Neuronal stem cell (in vitro differentiated cells): Measurements from ENCODE around the gene KIF6.

Experiments used
- DNase-seq: peaks from one replicate; pipeline ENCODE4 v3.0.0-alpha.2; 2013; ENCODE audit warnings: low spot score
- H2AFZ ChIP-seq: one replicate; pipeline ENCODE4 v1.6.1; 2013; ENCODE audit warnings: mild to moderate bottlenecking, low read length, inconsistent platforms
- H2AK5ac ChIP-seq: 2 replicates; pipeline ENCODE4 v1.6.1; 2013; ENCODE audit warnings: low read depth, mild to moderate bottlenecking, inconsistent platforms, low read length, moderate library complexity, mixed read lengths
- H2BK120ac ChIP-seq: 2 replicates; pipeline ENCODE4 v1.6.1; 2013; ENCODE audit warnings: low read depth, mild to moderate bottlenecking, inconsistent platforms, low read length, moderate library complexity, mixed read lengths
- H2BK12ac ChIP-seq: one replicate; pipeline ENCODE4 v1.6.1; 2013; ENCODE audit warnings: low read length, inconsistent platforms
- H2BK15ac ChIP-seq: 2 replicates; pipeline ENCODE4 v1.6.1; 2013; ENCODE audit warnings: mild to moderate bottlenecking, low read length, inconsistent platforms, mixed read lengths
- H2BK5ac ChIP-seq: one replicate; pipeline ENCODE4 v1.6.1; 2013; ENCODE audit warnings: inconsistent platforms, mild to moderate bottlenecking, low read length, moderate library complexity
- H3K14ac ChIP-seq: one replicate; pipeline ENCODE4 v1.6.1; 2013; ENCODE audit warnings: low read length, inconsistent platforms
- H3K18ac ChIP-seq: 2 replicates; pipeline ENCODE4 v1.6.1; 2013; ENCODE audit warnings: low read length, inconsistent platforms
- H3K23ac ChIP-seq: 2 replicates; pipeline ENCODE4 v1.6.1; 2013; ENCODE audit warnings: low read depth, mild to moderate bottlenecking, mixed read lengths, low read length, inconsistent platforms; ENCODE audit not compliant: poor library complexity
- H3K27ac ChIP-seq: replicated peaks from 3 replicates; pipeline ENCODE4 v1.5.1; 2013; ENCODE audit warnings: low read length, inconsistent platforms
- H3K27me3 ChIP-seq, 3 experiments: 2 replicates each; pipeline ENCODE4 v1.6.1; 2013; ENCODE audit warnings: low read length in 3 of 3, mild to moderate bottlenecking in 2 of 3, inconsistent platforms in 1 of 3, low read depth in 1 of 3, mixed read lengths in 1 of 3, moderate library complexity in 1 of 3; ENCODE audit not compliant: control insufficient read depth in 3 of 3, insufficient read depth in 3 of 3
- H3K36me3 ChIP-seq, 2 donors: replicated peaks in 1 of 2; 2 replicates each; pipeline ENCODE4 v1.6.1; 2013; ENCODE audit warnings: low read length in 2 of 2; ENCODE audit not compliant: control insufficient read depth in 2 of 2, insufficient read depth in 2 of 2
- H3K4ac ChIP-seq: 2 replicates; pipeline ENCODE4 v1.6.1; 2013; ENCODE audit warnings: inconsistent platforms, mild to moderate bottlenecking, low read length, moderate library complexity
- H3K4me1 ChIP-seq, 2 donors: 1 replicate in 1 of 2; 2 replicates in 1 of 2; pipeline ENCODE4 v1.6.1; 2013; ENCODE audit warnings: low read length in 2 of 2, low read depth in 1 of 2; ENCODE audit not compliant: control insufficient read depth in 2 of 2, insufficient read depth in 1 of 2
- H3K4me2 ChIP-seq: one replicate; pipeline ENCODE4 v1.6.1; 2013; ENCODE audit warnings: mild to moderate bottlenecking, low read length, inconsistent platforms; ENCODE audit not compliant: insufficient read depth, poor library complexity, severe bottlenecking
- H3K4me3 ChIP-seq, 2 donors: 2 replicates each; pipeline ENCODE4 v1.5.1; 2013; ENCODE audit warnings: low read length in 2 of 2, mild to moderate bottlenecking in 2 of 2, inconsistent platforms in 1 of 2, moderate library complexity in 1 of 2
- H3K79me1 ChIP-seq: one replicate; pipeline ENCODE4 v1.6.1; 2013; ENCODE audit warnings: low read depth, mild to moderate bottlenecking, inconsistent platforms, low read length, moderate library complexity
- H3K9ac ChIP-seq: one replicate; pipeline ENCODE4 v1.6.1; 2013; ENCODE audit warnings: mild to moderate bottlenecking, low read depth, low read length, inconsistent platforms; ENCODE audit not compliant: poor library complexity
- H3K9me3 ChIP-seq, 2 donors: replicated peaks in 1 of 2; 2 replicates each; pipeline versions ENCODE3 to v1.6.1; 2013; ENCODE audit warnings: low read length in 2 of 2, mild to moderate bottlenecking in 2 of 2, inconsistent platforms in 1 of 2, low read depth in 1 of 2, mixed read lengths in 1 of 2, moderate library complexity in 1 of 2; ENCODE audit not compliant: control insufficient read depth in 2 of 2, insufficient read depth in 1 of 2
- H4K8ac ChIP-seq: one replicate; pipeline ENCODE4 v1.6.1; 2013; ENCODE audit warnings: low read depth, mild to moderate bottlenecking, inconsistent platforms, low read length, moderate library complexity
- H4K91ac ChIP-seq: one replicate; pipeline ENCODE4 v1.6.1; 2013; ENCODE audit warnings: low read length, low read depth, mild to moderate bottlenecking, inconsistent platforms; ENCODE audit not compliant: poor library complexity
- WGBS, 2 donors: extraction: QIAGEN DNeasy Blood & Tissue Kit; methylation state at CpG; one replicate each; pipeline ENCODE4 v1.1.7; 2013; ENCODE audit warnings: missing lambda C conversion rate in 2 of 2, mixed read lengths in 1 of 2; ENCODE audit not compliant: insufficient read length in 2 of 2, insufficient replicate concordance in 1 of 2; ENCODE audit errors: extremely low coverage in 2 of 2; 5-methylcytosine and 5-hydroxymethylcytosine counted together

Gene KIF6

DNA sequence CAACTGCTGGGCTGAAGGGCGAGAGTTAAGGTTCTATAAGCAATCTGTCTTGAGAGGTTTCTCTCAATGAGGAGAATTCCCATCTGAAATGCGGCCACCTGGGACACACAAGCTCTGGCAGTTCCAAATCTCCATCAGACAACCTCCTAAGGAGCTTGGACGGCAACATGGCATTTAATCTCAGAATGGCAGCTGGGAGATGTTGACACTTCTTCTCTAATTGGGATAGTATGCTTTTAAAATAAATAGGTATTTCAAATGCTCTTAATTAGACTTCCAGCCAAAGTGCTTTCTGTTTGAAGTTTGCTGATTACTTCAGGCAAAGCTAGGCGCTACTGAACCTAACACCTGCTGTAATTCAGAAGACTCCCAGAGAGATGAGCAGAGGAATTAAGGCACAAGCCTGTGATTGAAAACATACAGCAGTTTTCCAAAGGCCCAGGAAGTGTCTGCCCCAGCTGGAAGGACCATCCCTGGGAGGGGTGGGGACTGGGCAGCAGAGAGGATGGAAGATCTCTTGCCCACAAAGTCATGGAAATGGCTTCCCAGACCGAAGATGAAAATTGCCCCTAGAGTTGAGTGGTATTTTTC, 343.6 kb downstream of the KIF6 start:
- no CpG with 5 or more reads among the region's 5 CpGs for WGBS, 2 donors
- H3K4me1 ChIP-seq = peaks cover 0 to 3% of the 10 kb centered on the region in 2 donors
- no peak for DNase-seq
- H3K9ac ChIP-seq = no peak overlapping the region
- no peak overlapping the region for H2BK15ac ChIP-seq
- H4K8ac ChIP-seq = no peak overlapping the region
- H4K91ac ChIP-seq = no peak overlapping the region
- no peaks in the 10 kb centered on the region for H3K79me1 ChIP-seq
- no peak overlapping the region for H3K14ac ChIP-seq
- no peak overlapping the region for H2AK5ac ChIP-seq
- no peak overlapping the region for H3K4me2 ChIP-seq
- no peak overlapping the region for H3K23ac ChIP-seq
- H2AFZ ChIP-seq = no peak overlapping the region
- no peaks in the 10 kb centered on the region for H3K27me3 ChIP-seq
- H3K27ac ChIP-seq = no peak overlapping the region
- peaks cover 0 to 2% of the 10 kb centered on the region in 2 donors for H3K9me3 ChIP-seq
- H3K4ac ChIP-seq = no peak overlapping the region
- no peaks in the 10 kb centered on the region for H3K36me3 ChIP-seq
- H2BK12ac ChIP-seq = no peak overlapping the region
- no peak overlapping the region for H3K18ac ChIP-seq
- no peak overlapping the region for H2BK120ac ChIP-seq
- H2BK5ac ChIP-seq = no peak overlapping the region
- no peak overlapping the region for H3K4me3 ChIP-seq

DNA sequence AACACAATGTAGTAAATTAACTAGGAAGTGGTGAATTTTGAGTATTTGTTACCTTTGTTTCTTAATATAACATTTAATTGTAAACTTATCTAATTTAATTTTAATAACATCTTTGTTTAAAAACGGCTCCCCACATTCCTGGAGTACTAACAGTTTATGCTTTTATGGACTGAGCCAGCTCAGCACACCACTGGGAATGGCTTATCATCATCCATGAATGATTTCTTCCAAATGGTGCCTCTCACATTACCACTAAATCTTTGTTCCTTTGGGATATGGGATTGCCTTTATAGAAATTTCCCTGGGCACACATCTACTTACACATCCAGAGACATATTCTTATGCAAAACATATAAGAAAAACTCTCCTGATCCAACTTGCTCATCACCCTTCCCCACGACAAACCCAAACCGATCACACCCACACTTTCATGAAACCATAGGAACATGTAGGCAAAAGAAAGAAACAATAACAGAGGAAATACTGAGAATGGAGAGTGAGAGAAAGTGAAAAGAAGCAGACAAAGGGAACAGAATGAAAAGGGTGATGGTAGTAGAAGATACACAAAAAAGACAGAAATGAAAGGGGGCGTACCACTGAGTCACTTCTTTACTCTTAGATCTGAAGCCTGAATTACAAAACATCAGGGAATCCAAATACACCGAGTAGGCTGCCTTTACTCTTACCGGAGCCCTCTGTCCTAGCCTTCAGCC, 344.2 kb downstream of the KIF6 start:
- Histone ChIP-seq H4K91ac (no peak overlapping the region), H3K27ac (no peak overlapping the region), H4K8ac (no peak overlapping the region), H3K14ac (no peak overlapping the region), H3K23ac (no peak overlapping the region), H3K4ac (no peak overlapping the region), H2AK5ac (no peak overlapping the region), H3K27me3 (no peaks in the 10 kb centered on the region), H3K36me3 (no peaks in the 10 kb centered on the region), H3K4me2 (no peak overlapping the region), H3K4me1 (peaks cover 0 to 3% of the 10 kb centered on the region in 2 donors), H2BK12ac (no peak overlapping the region), H3K18ac (no peak overlapping the region), H3K79me1 (no peaks in the 10 kb centered on the region), H3K9ac (no peak overlapping the region), H2BK5ac (no peak overlapping the region), H2AFZ (no peak overlapping the region), H2BK120ac (no peak overlapping the region), H3K4me3 (no peak overlapping the region), H3K9me3 (peaks cover 0 to 2% of the 10 kb centered on the region in 2 donors), H2BK15ac (no peak overlapping the region)
- DNase-seq = no peak
- 100% methylated on average over 2 of the region's 6 CpGs; no CpG with 5 or more reads in 1 of the 2 donors for WGBS, 2 donors

DNA sequence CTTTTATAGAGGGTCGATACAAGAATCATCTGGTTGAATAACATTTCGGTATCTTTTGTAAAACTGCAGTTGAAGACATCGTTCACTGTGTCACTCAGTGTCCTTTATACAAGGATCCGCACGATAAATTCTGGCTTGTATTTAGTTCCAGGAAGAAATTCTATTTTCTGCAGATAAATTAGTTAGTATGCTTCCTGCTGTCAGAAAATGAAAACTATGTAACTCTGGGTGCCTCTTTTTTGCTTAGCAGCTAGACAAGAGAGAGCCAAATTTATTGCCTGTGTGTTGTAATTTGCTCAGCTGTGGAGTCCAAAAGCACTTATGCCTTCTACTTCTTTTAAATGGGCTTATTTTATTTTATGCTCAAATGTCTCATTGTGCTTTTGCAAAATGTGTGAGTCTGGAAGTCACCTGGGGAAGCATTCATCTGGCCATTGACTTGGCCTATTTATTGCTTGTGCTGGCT, 346.2 kb downstream of the KIF6 start:
- no peak overlapping the region for H2BK12ac ChIP-seq
- H3K14ac ChIP-seq = no peak overlapping the region
- no peak overlapping the region for H3K23ac ChIP-seq
- no peaks in the 10 kb centered on the region for H3K36me3 ChIP-seq
- H3K27ac ChIP-seq = no peak overlapping the region
- H3K4me2 ChIP-seq = no peak overlapping the region
- H2BK15ac ChIP-seq = no peak overlapping the region
- H3K18ac ChIP-seq = no peak overlapping the region
- no peak overlapping the region for H4K8ac ChIP-seq
- no peak overlapping the region for H3K9ac ChIP-seq
- no peak overlapping the region for H2BK120ac ChIP-seq
- no peak overlapping the region for H4K91ac ChIP-seq
- no peak for DNase-seq
- no peak overlapping the region for H3K4me3 ChIP-seq
- H3K79me1 ChIP-seq = no peaks in the 10 kb centered on the region
- no peak overlapping the region for H3K4ac ChIP-seq
- no peak overlapping the region for H2AFZ ChIP-seq
- WGBS, 2 donors = no CpG with 5 or more reads among the region's 5 CpGs
- peaks cover 0 to 2% of the 10 kb centered on the region in 2 donors for H3K9me3 ChIP-seq
- H3K4me1 ChIP-seq = peaks cover 0 to 3% of the 10 kb centered on the region in 2 donors
- no peak overlapping the region for H2BK5ac ChIP-seq
- no peaks in the 10 kb centered on the region for H3K27me3 ChIP-seq
- no peak overlapping the region for H2AK5ac ChIP-seq

DNA sequence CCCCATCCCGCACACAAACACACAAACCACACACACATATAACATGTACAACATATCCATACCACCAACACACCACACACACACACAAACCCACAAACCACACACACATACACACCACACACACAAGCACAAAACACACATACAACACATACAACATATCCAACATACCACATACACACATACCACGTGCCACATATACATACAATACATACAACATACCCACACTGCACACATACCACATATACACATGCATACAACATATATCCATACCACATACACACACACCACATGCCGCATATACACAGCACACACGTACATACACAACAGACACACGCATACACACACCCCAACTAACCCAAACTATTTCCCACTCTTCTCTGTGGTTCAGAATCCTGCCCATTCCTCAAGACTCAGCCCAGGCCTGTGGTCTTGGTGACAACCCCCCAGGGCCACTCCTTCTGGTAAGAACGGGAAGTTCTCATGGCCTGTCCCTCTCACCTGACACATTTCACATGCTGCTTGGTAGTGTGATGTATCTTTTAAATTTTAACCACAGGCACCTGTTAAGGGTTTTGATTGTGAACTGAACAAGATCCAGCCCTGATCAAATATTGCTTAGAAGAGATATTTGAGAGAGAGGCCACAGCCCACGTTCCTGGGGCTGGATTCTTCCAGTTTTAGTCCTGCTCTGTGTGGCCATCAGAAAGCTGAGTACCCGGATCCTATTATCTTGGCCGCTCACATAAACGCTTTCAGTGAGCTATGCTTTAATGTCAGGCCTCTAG, 346.8 kb downstream of the KIF6 start:
- Histone ChIP-seq H3K79me1 (no peaks in the 10 kb centered on the region), H3K4me1 (peaks cover 0 to 3% of the 10 kb centered on the region in 2 donors), H3K4ac (no peak overlapping the region), H3K27me3 (no peaks in the 10 kb centered on the region), H3K18ac (no peak overlapping the region), H2BK15ac (no peak overlapping the region), H2BK12ac (no peak overlapping the region), H3K14ac (no peak overlapping the region), H3K4me2 (no peak overlapping the region), H2BK120ac (no peak overlapping the region), H3K23ac (no peak overlapping the region), H3K9me3 (peaks cover 0 to 2% of the 10 kb centered on the region in 2 donors), H2AK5ac (no peak overlapping the region), H3K4me3 (no peak overlapping the region), H2BK5ac (no peak overlapping the region), H4K91ac (peak overlapping the region; percentile 16), H2AFZ (no peak overlapping the region), H3K36me3 (no peaks in the 10 kb centered on the region), H3K9ac (no peak overlapping the region), H4K8ac (no peak overlapping the region), H3K27ac (no peak overlapping the region)
- no peak for DNase-seq
- WGBS, 2 donors = 100% methylated on average over 1 to 4 of the region's 10 CpGs
